ENCODE data around the gene GLRA3.

GRCh38 chr4:174640146-174640545 is 188.9 kb downstream of the GLRA3 start:
- TF ChIP-seq EZH2 (IDR thresholded peaks at IDR 0.05; ENCODE audit: borderline replicate concordance, low read depth, low read length, severe bottlenecking) (no peak), CTCF (IDR thresholded peaks at IDR 0.05; ENCODE audit: extremely low read depth in 1 of 2, insufficient read depth in 1 of 2, low read depth in 1 of 2, low read length in 2 of 2) (no peak), POLR2AphosphoS5 (IDR thresholded peaks at IDR 0.05; ENCODE audit: insufficient read depth, low read depth, low read length) (no peak), FOS (IDR thresholded peaks at IDR 0.05; ENCODE audit: borderline replicate concordance, insufficient read depth, low read length) (no peak), MAX (IDR thresholded peaks at IDR 0.05; ENCODE audit: insufficient read depth, insufficient read length) (no peak), MYC (IDR thresholded peaks at IDR 0.05; ENCODE audit: low read depth, low read length) (no peak), POLR2A (IDR thresholded peaks at IDR 0.05; ENCODE audit: low read depth, low read length) (no peak), GATA2 (IDR thresholded peaks at IDR 0.05; ENCODE audit: insufficient read depth, insufficient read length, low read depth, low read length) (no peak)
